HepG2 (cell line): ENCODE measurements around the gene IPMK. TPM values are rescaled to one million over a fixed set of nuclear protein-coding genes. Genes with fewer than 3 reads are reported as not detected.
"Not testable (repeated sequence)": the region's sequence is repeated elsewhere in the genome, so short reads cannot be mapped to it uniquely, and the experiment has no call there.

ENCODE experiments used
- FOXA3 ChIP-seq: IDR thresholded peaks from 2 replicates; pipeline ENCODE4 v1.6.1; 2016; ENCODE audit warnings: missing genetic modification reagents, missing compliant biosample characterization
- HMG20B ChIP-seq: conservative IDR thresholded peaks from 2 replicates; pipeline ENCODE4 v1.6.1; 2016; ENCODE audit warnings: missing genetic modification reagents, missing compliant biosample characterization
- HNF1A ChIP-seq, 2 experiments: sonication (generic) in 1 of 2; formaldehyde crosslinking in 1 of 2; IDR thresholded peaks; 2 replicates each; pipeline versions ENCODE4 v1.4.0 to v1.6.1; 2016 to 2020; ENCODE audit warnings: borderline replicate concordance in 1 of 2, low read depth in 1 of 2, mild to moderate bottlenecking in 1 of 2, missing genetic modification reagents in 1 of 2
- HNF4A ChIP-seq: sonication (generic); formaldehyde crosslinking; IDR thresholded peaks from 2 replicates; pipeline ENCODE4 v1.4.0; 2020; ENCODE audit warnings: missing genetic modification reagents
- MIXL1 ChIP-seq: IDR thresholded peaks from 2 replicates; pipeline ENCODE4 v1.6.1; 2016
- NR2F1 ChIP-seq, 2 experiments: fragments of 450-650 bp in 1 of 2; formaldehyde crosslinking in 1 of 2; IDR thresholded peaks; 2 replicates each; pipeline versions ENCODE4 v1.5.0 to v1.6.1; 2016 to 2020; ENCODE audit warnings: mild to moderate bottlenecking in 1 of 2, missing compliant biosample characterization in 1 of 2, missing genetic modification reagents in 1 of 2, moderate library complexity in 1 of 2
- NR2F6 ChIP-seq, 2 experiments: IDR thresholded peaks; 2 replicates each; pipeline ENCODE4 v1.6.1; 2016; ENCODE audit warnings: antibody characterized with exemption in 1 of 2, mild to moderate bottlenecking in 1 of 2
- PAXIP1 ChIP-seq: sonication (generic); formaldehyde crosslinking; conservative IDR thresholded peaks from 2 replicates; pipeline ENCODE4 v1.4.0; 2020; ENCODE audit warnings: mild to moderate bottlenecking, missing genetic modification reagents, moderate library complexity
- PITX1 ChIP-seq: sonication (generic); formaldehyde crosslinking; IDR thresholded peaks from 2 replicates; pipeline ENCODE4 v1.5.1; 2020; ENCODE audit warnings: mild to moderate bottlenecking, missing genetic modification reagents
- PPARG ChIP-seq: conservative IDR thresholded peaks from 2 replicates; pipeline ENCODE4 v1.6.1; 2016; ENCODE audit warnings: missing biosample characterization, missing genetic modification reagents
- RARA ChIP-seq: IDR thresholded peaks from 2 replicates; pipeline ENCODE4 v1.6.1; 2016; ENCODE audit warnings: missing genetic modification reagents, missing compliant biosample characterization
- RCOR2 ChIP-seq: IDR thresholded peaks from 2 replicates; pipeline ENCODE4 v1.6.1; 2016; ENCODE audit warnings: missing biosample characterization, missing genetic modification reagents
- RERE ChIP-seq: IDR thresholded peaks from 2 replicates; pipeline ENCODE4 v1.6.1; 2016; ENCODE audit warnings: low read depth, missing genetic modification reagents, missing compliant biosample characterization
- SOX13 ChIP-seq, 3 experiments: fragments of 450-650 bp in 1 of 3; sonication (generic) in 1 of 3; formaldehyde crosslinking in 1 of 3; IDR thresholded peaks in 2 of 3; conservative IDR thresholded peaks in 1 of 3; 2 replicates each; pipeline versions ENCODE4 v1.5.0 to v1.6.1; 2016 to 2020; ENCODE audit warnings: antibody characterized with exemption in 1 of 3, mild to moderate bottlenecking in 1 of 3, missing compliant biosample characterization in 1 of 3, missing genetic modification reagents in 1 of 3, moderate library complexity in 1 of 3
- ZNF652 ChIP-seq: IDR thresholded peaks from 2 replicates; pipeline ENCODE4 v1.6.1; 2016; ENCODE audit warnings: low read depth, borderline replicate concordance
- polyA plus RNA-seq, 8 experiments: library from polyadenylated mRNA; depleted of rRNA in 3 of 8; stranded (reverse) in 7 of 8; unstranded in 1 of 8; fragments of >200 nt; fragmentation: Illumina TruSeq in 4 of 8; extraction: Trizol in 4 of 8; gene quantifications; 2 replicates each; pipeline versions ENCODE4 v1.2.1 to v1.2.3, GENCODE V29; 2011 to 2016; ENCODE audit warnings: low read depth in 4 of 8, missing spikeins in 1 of 8, mixed read lengths in 1 of 8; ENCODE audit not compliant: insufficient read depth in 1 of 8
- total RNA-seq, 5 experiments: library from RNA; depleted of rRNA; stranded (reverse); fragments of >200 nt; fragmentation: Illumina TruSeq; extraction: Trizol; gene quantifications; 2 replicates each; pipeline ENCODE4 v1.2.3, GENCODE V29; 2016; ENCODE audit warnings: low read depth in 1 of 5

The IPMK gene
- total and polyA plus RNA-seq, 2 of the 13 experiments (the other 11 are each of a cell fraction or from before 2014, with no cell fraction given) = 2.7 to 3.9 TPM

GRCh38 chr10:58244666-58245065 lies 23.0 kb downstream of the IPMK start (continued):
- TF ChIP-seq PAXIP1 (peak; percentile 65), SOX13 (CRISPR knock-in tag; conservative IDR thresholded peaks at IDR 0.05 in 1 of 2, IDR thresholded peaks at IDR 0.05 in 1 of 2) (peak in 1 of 2 experiments; percentile 84; a peak in 2 of 4 replicates), PITX1 (CRISPR knock-in tag) (peak; percentile 78; the same call in 1 of the 2 replicates), NR2F1 (CRISPR knock-in tag; IDR thresholded peaks at IDR 0.05) (peak; percentile 9 to 71; a peak in 3 of 4 replicates), FOXA3 (peak; percentile 64), RERE (CRISPR knock-in tag) (peak; percentile 73; the same call in 1 of the 2 replicates), HNF4A (CRISPR knock-in tag) (peak; percentile 80), PPARG (CRISPR knock-in tag) (peak; percentile 89), RCOR2 (CRISPR knock-in tag) (peak; percentile 60; the same call in 1 of the 2 replicates), MIXL1 (CRISPR knock-in tag) (0 out of 2 replicates have a peak, but pooled peaks have one; percentile 64), HMG20B (CRISPR knock-in tag) (0 out of 2 replicates have a peak, but pooled peaks have one; percentile 42), HNF1A (IDR thresholded peaks at IDR 0.05; ENCODE audit: low read depth) (peak; percentile 52; the same call in 1 of the 2 replicates), HNF1A (CRISPR knock-in tag; IDR thresholded peaks at IDR 0.05; ENCODE audit: borderline replicate concordance) (peak; percentile 77; the same call in 1 of the 2 replicates), RARA (CRISPR knock-in tag) (peak; percentile 74), NR2F6 (IDR thresholded peaks at IDR 0.05) (peak; percentile 62; the same call in 1 of the 2 replicates), NR2F6 (CRISPR knock-in tag; IDR thresholded peaks at IDR 0.05) (peak; percentile 77), ZNF652 (CRISPR knock-in tag) (peak; percentile 89)
- TF ChIP-seq SOX13 (IDR thresholded peaks at IDR 0.05) = not testable (repeated sequence)
